Endometrium (tissue), 2 donors: Measurements from ENCODE around the gene RPS14.
"Not testable (repeated sequence)": the region's sequence is repeated elsewhere in the genome, so short reads cannot be mapped to it uniquely, and the experiment has no call there.

Experiments
- FAIRE-seq: peaks from 2 replicates; lab custom pipeline; 2012; peaks lifted over from hg19 to GRCh38; lab: Jason Lieb, UNC
- donor health status: control.
- donor health status: control.

Gene RPS14

DNA sequence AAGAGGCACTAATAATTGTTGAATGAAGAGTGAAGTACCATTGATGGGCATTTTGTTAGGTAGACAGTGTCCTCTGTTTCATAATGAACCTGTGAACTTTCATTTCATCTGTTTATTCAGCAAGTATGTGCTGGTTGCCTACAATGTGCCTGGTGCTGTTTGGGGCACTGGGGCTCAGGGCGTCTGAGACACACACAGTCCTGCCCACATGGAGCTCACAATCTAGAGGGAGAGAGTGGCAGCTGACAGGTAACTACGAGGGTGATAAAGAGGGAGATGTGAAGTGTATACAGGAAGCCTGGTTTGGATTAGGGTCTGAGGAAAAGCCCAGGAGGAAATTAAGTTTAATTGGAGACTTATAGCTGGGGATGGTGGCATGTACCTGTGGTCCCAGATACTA, 29.9 kb upstream of the RPS14 start:
- FAIRE-seq, result no peak

- FAIRE-seq, result not testable (repeated sequence)
Observed at GRCh38 chr5:150476568-150476967, 27.0 kb upstream of the RPS14 start.

DNA sequence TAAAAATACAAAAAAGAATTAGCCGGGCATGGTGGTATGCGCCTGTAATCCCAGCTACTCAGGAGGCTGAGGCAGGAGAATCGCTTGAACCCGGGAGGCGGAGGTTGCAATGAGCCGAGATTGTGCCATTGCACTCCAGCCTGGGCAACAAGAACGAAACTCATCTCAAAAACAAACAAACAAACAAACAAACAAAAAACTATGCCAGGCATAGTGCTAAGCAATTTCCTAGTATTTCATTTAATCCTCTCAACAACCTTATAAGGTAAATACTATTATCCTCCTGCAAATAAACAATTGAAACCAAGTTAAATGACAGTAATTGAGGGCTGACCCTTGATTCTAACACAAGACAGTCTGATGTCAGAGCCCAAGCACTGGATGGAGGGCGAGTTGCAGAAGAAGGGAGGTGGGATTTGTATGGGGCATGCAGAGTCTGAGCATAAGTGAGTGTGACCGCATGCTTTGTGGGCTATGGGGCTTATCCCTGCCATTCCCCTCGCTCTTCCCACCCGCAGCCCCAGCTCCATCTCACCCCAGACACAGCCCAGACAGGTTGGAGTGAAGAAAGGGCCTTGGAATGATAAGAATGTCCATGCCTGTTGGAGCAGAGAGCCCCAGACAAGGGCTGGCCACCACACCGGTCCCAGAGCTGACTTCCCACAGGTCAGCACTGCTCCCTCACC, 24.3 kb upstream of the RPS14 start:
- no peak for FAIRE-seq

DNA sequence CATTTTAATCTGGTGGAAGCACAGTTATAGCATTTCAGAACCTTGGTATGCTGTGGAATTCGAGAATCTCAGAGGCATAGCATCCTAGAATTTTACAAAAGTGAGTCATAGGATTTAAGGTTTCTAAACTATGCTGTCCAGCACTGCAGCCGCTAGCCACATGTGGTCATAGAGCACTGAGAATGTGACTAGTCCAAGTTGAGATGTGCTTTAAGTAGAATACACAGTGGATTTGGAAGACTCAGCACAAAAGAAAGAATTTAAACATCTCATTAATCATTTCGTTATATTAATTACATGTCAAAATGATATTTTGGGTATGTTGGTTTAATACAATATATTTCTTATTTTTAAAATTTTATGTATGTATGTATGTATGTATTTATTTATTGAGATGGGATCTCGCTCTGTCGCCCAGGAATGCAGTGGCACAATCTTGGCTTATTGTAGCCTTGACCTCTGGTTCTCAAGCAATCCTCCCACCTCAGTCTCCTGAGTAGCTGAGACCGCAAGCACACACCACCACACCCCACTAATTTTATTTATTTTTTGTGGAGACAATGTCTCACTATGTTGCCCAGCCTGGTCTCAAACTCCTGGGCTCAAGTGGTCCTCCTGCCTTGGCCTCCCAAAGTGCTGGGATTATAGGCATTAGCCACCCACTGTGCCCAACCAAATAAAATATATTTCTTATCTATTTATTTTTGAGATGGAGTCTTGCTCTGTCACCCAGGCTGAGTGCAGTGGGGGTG, 20.4 kb upstream of the RPS14 start:
- peak; percentile 89 for FAIRE-seq

DNA sequence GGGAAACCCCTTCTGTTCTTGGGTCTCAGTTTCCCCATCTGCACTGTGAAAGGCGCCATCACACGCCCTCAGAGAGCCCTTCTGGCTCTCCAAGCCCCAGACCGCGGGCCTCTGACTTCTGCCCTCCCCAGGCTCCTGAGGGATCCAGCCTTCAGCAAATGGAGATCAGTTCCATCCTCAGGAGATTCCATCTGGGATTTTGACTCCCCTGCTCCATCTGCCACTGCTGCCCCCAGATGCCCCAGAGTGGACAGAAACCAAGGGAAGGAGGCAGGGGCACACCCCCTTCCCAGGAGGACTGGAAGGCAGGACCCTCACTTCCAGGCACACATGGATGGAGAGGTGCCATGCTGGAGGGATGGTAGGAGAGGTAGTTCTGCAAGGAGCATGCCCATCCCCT, 18.7 kb upstream of the RPS14 start:
- no peak for FAIRE-seq

- no peak for FAIRE-seq
Observed at GRCh38 chr5:150465927-150466326, 16.4 kb upstream of the RPS14 start.

DNA sequence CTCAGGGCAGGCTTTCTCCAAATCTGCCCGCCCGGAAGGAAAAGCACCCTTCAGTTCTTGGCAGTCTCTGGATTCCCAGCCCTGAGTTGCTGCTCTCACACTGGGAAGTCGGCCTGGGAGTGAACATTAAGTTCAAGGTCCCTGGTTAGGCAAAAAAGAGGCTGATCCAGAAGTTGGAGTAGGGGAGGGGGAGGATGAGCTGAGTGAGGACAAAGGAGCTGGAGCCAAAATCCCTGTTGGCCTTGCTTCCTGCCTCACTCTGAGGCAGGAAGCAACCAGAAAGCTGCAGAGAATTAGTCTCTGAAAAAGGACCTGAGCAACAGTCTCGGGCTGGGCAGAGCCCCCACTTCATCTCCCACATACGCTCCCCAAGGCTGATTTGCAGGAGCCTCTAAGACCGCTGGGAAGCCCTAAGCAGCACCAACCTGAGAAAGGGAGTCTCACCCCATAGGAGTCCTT, 15.0 kb upstream of the RPS14 start:
- no peak for FAIRE-seq

DNA sequence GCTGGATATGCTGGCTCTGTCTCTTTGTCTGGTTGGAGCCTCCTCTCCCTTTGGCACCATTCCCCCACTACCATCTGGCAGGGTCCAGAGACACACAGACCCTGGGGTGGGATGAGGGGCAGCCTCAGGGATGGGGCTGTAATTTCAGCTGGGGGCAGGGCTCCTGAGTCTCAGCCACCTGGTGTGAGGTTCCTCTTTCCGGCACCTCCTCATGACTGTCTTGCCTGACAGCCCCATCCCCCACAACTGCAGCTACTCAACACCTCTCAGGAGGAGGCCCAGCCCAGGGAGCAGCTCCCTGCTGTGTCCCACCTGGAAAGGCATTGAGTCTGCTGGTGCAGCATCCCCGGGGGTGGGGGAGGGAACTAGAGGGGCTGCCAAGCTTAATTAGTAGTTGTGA, 11.7 kb upstream of the RPS14 start:
- FAIRE-seq, result no peak

- FAIRE-seq, result no peak
Observed at GRCh38 chr5:150460781-150461180, 11.2 kb upstream of the RPS14 start.

DNA sequence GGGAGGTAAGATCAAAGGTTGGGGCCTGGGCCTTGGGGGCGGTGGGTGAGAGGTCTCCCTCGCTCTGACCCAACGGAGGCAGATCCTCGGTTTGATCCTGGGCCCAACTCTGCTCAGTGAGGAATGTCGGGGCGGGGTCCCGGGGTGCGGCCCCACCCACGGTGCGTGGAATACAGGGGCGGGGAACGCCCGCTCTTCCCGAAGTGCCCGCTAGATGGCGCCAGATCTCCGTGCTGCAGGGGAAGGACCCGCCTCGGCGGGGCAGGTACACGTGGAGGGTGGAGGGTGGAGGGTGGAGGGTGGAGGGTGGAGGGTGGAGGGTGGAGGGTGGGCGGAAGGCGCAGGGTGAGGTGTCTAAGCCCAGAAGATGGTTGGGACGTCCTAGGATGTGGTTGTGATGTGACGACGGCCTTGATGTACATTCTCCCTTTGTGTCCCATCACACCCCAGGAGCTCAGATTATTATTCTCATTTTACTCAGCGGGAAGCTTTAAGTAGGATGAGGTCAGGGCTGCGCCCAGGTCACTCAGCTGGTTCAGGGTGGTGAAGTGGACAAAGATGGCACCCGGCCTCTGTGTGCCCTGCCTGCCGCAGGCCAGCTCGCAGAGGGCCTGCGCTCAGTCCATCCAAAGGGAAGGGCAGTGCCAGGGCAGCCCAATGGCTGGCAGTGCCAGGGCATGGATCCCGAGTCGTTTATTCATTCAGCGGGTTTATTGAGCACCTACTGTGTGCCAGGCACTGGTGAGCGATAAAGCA, 9.4 kb upstream of the RPS14 start:
- FAIRE-seq, result no peak

GRCh38 chr5:150457562-150458240, 8.2 kb upstream of the RPS14 start:
- FAIRE-seq, result no peak

GRCh38 chr5:150457121-150457520, 7.6 kb upstream of the RPS14 start:
- FAIRE-seq, result no peak

DNA sequence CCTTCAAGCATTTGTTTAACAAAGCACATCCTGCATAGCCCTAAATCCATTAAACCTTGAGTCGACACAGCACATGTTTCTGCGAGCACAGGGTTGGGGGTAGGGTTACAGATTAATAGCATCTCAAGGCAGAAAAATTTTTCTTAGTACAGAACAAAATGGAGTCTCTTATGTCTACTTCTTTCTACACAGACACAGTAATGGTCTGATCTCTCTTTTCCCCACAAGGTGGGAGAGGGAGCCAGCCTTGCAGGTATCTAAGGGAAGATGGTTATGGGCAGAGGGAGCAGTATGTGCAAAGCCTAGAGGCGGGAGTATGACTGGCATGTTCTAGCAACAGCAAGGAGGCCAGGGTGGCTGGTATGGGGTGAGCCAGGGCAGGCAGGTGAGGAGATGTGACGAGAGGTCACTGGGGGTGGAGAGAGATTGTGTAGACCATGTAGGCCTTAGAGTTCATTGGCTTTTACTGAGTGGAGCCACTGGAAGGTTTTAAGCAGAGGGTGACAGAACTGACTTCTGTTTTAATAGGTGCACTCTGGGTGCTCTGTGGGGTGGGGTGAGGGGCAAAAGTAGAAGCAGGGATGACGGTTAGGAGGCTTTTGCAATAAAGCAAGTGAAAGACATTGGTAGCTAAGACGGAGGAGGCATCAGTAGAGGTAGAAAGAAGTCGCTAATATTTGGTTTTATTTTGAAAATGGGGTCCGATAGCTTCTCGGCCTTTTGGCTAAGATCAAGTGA, 5.1 kb upstream of the RPS14 start:
- FAIRE-seq, result no peak

GRCh38 chr5:150454027-150454426, 4.5 kb upstream of the RPS14 start:
- FAIRE-seq, result not testable (repeated sequence)

DNA sequence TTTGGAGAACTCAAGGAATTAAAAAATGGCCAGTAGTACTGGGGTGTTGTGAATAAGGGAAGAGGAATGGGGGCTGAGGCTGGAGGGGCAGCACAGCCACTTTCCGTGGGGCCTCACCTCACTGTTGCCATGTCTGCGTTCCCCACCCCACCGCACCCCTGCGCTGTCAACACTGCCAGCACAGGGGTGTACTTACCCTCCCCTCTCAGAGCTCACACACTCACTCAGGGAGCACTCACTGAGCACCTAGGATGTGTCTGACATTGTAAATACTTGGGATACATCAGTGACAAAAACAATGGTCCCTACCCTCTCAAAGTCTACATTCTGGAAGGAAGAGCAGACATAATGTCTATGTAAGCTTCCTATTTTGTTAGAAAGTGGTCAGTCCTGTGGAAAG, 3.4 kb upstream of the RPS14 start:
- FAIRE-seq, result no peak

- no peak for FAIRE-seq
Observed at GRCh38 chr5:150451594-150451993, 2.1 kb upstream of the RPS14 start.

GRCh38 chr5:150448952-150449516, 505 bp downstream of the RPS14 start:
- FAIRE-seq, result no peak

- no peak for FAIRE-seq
Observed at GRCh38 chr5:150448334-150448733, 1.2 kb downstream of the RPS14 start.

- no peak for FAIRE-seq
Observed at GRCh38 chr5:150447188-150447587, 2.4 kb downstream of the RPS14 start.

DNA sequence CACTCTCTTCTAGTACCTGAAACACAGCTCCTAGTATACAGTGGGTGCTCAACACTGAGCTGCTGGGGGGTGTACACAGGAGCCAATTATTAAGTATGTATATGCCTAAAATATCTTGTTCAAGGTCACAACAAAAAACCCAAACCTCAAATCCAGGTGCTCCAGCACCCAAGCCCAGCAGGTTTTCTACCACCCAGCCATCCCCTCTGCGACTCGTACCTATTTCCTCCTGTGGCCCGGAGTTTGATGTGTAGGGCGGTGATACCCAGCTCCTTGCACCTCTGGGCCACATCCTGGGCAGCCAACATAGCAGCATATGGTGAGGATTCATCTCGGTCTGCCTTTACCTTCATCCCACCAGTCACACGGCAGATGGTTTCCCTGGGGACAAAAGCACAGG, 3.0 kb downstream of the RPS14 start:
- no peak for FAIRE-seq

DNA sequence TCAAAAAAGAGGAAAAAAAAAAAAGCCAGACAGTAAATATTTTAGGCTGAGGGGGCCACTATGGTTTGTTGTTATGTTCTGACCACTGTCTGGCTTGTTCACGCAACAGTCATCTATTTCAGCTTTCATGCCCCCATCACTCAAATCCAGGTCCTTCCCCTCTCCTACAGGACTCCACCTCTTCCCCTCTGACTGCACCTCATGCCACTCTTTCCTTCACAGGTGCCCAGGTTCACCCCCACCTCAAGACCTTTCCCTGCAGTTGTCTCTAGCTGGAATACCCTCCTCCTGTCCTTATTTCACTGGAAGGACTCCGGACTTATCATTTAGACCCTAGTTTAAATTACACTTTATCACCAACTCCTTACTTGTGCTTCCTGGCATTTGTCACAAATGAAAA, 3.5 kb downstream of the RPS14 start:
- FAIRE-seq, result no peak
